Right ventricle myocardium inferior (tissue), 1 donor: Measurements from ENCODE around the gene MICAL2. TPM values are rescaled to one million over a fixed set of nuclear protein-coding genes. Genes with fewer than 3 reads are reported as not detected.

Source experiments
- ATAC-seq: fragments of 200-7000 bp; cut with Tn5 transposase; one replicate; pipeline ENCODE4 v1.9.1; 2020; ENCODE audit warnings: mild to moderate bottlenecking, moderate library complexity
- DNase-seq: peaks from one replicate; pipeline ENCODE4 v3.0.0; 2021; ENCODE audit errors: missing footprints
- intact Hi-C: fragments of 100-400 bp; cut with DNase I; formaldehyde crosslinking; loops from one replicate; pipeline ENCODE4 v1.11.0; 2022
- total RNA-seq: library from RNA; stranded (reverse); fragmentation: NEBNext Ultra II Directional; extraction: Animal tissue kit (Norgen Biotek cat#: 25700); gene quantifications from one replicate; pipeline ENCODE4 v1.2.1, GENCODE V29; 2021
- donor health status: DM: no; HTN: yes; CAD: no; lungs with severe emphysema.

Gene MICAL2
- total RNA-seq, 1 donor from 2014 or later: 42.0 TPM

DNA sequence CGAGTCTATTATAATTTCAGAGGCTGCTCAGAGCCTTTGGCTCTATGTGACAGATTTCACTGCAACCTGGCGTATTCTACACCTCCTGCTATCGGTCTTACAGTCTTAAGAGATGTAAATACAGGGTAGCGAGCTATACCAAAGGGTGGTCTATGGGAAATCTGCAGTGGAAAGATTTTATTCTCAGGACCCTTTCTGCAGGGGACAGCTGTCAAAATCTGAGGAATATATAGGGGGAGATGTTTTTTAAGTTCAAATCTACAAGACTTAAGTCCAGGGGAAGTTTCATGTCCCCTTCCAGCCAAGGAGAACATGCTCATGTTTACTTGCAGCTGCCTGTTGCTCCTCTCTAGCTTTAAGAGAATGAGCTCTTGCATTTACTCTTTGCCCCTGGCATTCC, 62.7 kb downstream of the MICAL2 start:
- no peak for ATAC-seq
- intact Hi-C loops: no loop called here

DNA sequence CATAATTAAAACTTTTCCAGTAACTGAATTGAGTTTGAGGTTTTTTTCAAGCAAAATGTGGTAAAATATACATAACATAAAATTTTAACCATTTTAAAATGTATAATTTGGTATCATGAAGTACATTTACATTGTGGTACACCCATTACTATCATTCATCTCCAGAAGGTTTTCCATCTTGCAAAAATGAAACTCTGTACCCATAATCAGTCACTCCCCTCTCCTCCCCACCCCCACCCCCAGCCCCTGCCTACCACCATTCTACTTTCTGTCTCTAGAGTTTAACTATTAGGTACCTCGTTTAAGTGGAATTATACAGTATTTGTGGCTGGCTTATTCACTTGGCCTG, 63.7 kb downstream of the MICAL2 start:
- intact Hi-C loops: no loop called here
- no peak for DNase-seq
- ATAC-seq: no peak

More for the DNA sequence above, 62.7 kb downstream of the MICAL2 start:
- no peak for DNase-seq

DNA sequence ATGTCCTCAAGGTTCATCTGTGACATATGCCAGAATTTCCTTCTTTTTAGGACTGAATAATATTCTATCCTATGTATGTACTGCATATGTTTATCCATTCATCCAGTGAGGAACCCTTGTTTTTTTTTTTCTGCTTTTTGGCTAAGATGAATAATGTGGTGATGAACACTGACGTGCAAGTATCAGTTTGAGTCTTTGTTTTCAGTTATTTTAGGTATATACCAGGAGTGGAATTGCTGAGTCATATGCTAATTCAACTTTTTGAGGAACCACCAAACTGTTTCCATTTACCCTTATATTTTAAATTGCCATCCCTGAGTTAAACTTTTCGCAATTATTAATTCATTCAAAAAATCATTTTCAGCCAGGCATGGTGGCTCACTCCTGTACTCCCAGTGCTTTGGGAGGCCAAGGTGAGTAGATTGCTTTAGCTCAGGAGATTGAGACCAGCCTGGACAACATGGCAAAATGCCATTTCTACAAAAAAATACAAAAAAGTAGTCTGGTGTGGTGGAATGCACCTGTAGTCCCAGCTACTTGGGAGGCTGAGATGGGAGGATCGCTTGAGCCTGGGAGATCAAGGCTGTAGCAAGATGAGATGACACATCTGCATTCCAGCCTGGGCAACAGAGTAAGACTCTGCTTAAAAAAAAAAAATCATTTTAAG, 64.2 kb downstream of the MICAL2 start:
- ATAC-seq (no peak), DNase-seq (no peak)
- intact Hi-C loops: no loop called here

DNA sequence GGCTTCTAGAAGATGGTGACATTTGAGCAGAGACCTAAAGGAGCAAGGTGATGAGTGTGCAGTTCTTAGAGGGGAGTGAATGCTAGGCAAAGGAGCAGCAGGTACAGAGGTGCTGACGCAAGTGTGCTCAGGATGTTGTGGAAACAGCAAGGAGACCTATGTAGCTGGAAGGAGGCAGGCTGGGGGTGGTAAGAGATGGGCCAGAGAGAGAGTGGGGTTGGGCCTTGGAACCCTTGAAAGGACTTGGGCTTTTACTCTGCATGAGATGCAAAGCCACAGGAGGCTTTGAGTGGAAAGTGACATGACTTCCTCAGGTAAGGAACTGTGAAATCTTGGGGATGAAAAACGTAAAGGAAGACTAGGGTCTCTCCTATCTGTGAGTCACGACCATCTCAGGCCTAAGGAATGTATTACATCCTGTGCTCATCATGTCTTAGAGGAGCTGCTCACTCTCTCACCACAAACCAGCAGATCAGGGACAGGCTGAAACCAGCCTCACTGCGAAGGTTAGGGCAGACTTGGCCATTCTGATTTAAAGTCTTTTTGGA, 65.4 kb downstream of the MICAL2 start:
- intact Hi-C loops: no loop called here
- ATAC-seq (no peak), DNase-seq (no peak)

DNA sequence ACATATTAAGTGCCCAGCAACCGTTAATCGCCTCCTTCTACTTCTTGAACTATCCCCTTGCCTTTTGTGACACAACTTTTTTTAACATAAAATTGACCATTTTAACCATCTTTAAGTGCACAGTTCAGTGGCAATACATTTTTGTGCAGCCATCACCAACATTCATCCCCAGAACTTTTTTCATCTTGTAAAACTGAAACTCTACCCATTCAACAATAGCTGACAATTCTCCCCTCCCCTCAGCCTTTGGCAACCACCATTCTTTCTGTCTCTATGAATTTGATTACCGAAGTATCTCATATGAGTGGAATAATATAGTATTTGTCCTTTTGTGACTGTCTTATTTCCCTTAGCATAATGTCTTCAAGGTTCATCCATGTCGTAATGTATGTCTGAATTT, 66.0 kb downstream of the MICAL2 start:
- DNase-seq: no peak
- intact Hi-C loops: no loop called here
- ATAC-seq: no peak

DNA sequence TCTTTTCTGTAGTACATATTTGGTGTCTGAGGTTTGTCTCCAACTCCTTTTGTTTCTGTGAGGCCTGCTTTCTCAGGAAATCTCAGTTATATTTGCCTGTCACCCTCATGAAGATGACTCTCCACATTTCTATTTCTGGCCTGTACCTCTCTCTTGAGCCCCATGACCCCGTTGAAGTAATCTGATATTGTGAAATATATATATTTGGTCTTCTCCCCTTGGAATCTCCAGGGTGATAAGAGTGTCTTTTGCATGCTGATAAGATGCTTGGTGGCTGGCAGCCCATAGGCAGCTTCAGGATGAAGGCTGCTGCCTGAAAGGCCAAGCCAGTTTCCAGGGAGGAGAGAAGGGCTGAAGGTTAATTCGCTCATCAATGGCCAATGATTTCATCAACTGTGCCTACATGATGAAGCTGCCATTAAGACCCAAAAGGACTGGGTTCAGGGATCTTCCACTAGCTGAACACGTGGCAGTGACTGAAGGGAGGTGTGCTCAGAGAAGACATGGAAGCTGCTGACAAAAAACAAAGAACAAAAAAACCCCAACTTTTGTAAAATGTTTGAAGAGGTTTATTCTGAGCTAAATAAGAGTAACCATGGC, 67.4 kb downstream of the MICAL2 start:
- intact Hi-C loops: no loop called here
- ATAC-seq (no peak), DNase-seq (no peak)

DNA sequence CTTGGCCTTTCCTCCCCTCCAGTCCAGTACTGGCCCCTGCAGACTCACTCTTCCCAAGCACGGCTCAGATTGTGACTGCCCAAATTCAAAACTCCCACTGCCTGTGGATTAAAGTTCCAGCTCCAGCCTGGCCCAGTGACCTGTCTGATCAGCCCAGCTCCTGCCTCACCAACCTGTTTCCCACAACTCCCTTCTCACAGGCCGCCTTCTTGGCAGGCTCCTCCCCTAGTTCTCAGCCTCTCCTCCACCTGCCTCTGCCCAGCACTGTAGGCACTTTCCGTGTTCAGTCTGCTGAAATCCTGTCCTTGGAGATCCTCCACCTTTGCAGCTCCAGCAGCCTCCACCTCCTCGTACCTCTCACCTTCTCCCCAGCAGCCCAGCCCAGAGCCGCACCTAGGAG, 68.6 kb downstream of the MICAL2 start:
- intact Hi-C loops: no loop called here
- ATAC-seq (no peak), DNase-seq (no peak)

DNA sequence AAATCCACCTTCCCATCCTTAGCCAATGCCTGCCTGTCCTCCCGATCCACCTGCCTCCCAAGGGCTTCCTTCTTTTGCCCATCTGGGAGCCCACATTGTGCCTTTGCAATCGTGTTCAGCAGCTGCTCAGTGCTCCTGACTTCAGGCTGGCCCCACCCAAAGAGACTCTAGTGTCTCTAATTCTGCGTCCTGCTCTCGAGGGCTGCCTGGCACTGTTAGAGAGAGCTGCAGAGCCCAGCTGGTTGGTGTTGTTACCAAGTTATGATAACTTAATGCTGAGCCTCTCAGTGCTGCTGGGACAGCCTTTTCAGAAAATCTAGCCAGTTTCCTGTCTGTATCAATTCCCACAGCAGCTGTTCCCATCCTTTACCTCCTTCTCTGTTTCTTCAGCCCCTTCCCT, 69.1 kb downstream of the MICAL2 start:
- intact Hi-C loops: no loop called here
- ATAC-seq (peak; percentile 56), DNase-seq (no peak)

DNA sequence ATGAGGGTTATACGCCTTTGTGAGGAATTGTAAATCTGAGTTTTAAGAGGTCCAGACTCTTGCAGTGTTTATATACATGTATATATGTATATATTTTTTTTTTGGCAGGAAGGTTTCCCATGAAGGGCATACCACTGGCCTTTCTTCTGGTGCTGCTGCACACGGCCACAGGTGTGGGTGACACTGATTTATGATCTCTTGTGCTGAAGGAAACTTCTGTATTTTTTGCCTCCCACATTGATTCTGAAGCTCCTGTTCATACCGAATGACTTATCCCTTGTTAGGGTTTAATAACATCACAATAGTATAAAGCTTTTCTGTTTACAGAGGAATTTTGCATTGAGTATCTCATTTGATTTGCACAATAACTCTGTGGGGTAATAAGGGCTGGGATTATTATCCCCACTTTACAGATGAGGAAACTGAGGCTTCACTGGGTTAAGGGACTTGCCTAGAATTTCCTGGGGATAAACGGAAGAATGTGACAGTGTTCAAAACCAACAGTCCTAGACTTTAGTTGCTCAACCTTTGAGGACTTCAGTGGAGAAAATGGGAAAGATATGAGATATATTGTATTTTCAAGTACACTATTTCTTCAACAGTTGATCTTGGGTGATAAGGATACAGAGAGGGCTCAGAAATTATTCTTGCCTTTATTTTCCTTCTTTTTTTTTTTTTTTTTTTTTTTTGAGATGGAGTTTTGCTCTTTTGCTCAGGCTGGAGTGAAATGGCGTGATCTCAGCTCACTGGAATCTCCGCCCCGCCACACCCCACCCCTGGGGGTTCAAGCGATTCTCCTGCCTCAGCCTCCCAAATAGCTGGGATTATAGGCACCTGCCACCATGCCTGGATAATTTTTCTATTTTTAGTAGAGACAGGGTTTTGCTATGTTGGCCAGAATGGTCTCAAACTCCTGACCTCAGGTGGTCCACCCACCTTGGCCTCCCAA, 70.1 kb downstream of the MICAL2 start:
- DNase-seq: no peak
- intact Hi-C loops: loop anchor here (5.0 kb wide), 1 partner anchor 42 kb away; no protein-coding TSS in a partner anchor
- no peak for ATAC-seq

DNA sequence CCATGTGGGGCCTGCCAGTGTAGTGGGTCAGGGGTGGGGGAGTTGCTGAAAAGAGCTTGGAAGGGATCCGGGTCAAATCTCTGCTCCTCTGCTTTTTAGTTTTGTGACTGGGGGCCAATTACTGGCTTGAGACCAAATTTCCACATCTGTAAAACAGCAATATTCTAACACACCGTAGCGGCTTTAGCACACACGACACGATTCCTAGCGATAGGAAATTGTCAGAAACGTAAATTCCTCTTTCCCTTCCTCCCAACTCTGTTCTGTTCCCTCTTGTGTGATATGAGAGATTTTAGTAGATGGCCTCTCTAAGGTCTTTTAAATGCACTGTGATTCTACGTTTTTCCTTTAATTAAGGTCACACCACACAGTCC, 71.9 kb downstream of the MICAL2 start:
- ATAC-seq (no peak), DNase-seq (no peak)
- intact Hi-C loops: loop anchor here (5.0 kb wide), 1 partner anchor 40 kb away; no protein-coding TSS in a partner anchor

DNA sequence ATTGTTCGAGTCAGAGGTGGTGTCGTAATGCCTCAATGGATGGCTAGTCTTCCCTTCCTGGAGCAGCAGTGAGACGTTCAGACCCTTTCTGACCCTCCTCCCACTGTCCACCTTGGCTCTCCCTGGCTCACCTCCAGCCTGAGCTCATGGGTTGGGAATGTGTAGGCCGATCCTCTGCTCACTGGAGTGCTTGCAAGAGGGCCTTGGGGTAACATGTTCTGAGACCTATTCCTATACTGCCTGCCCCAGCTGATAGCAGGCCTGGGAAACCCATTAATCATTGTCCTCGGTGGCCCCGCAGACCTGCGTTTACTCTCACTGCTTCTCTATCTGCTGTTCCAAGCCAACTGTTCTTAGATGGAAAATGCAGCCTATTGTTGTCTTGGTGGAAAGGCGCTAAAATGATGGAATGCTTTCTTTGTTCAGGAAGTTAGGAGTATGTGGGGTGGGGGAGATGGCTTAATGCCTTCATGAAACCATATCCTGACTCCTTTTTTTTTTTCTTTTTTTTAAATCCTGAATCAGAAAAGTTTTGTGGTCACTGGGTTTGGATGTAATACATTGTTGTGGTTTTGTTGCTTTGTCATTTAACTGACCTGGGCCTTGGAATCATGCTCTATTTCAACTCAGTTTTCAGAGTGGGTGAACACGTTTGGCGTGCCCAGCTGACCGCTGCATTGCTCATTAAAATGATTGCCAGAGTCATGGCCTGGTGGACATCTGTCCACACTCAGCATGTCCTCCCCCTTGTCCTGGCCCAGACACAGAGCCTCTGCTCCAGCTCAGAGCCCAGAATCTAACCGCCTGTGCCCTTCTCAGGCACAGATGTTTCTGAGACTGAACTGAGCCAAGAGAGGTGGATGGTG, 72.5 kb downstream of the MICAL2 start:
- ATAC-seq (peak; percentile 67), DNase-seq (no peak)
- intact Hi-C loops: loop anchor here (5.0 kb wide), 1 partner anchor 39 kb away; no protein-coding TSS in a partner anchor

DNA sequence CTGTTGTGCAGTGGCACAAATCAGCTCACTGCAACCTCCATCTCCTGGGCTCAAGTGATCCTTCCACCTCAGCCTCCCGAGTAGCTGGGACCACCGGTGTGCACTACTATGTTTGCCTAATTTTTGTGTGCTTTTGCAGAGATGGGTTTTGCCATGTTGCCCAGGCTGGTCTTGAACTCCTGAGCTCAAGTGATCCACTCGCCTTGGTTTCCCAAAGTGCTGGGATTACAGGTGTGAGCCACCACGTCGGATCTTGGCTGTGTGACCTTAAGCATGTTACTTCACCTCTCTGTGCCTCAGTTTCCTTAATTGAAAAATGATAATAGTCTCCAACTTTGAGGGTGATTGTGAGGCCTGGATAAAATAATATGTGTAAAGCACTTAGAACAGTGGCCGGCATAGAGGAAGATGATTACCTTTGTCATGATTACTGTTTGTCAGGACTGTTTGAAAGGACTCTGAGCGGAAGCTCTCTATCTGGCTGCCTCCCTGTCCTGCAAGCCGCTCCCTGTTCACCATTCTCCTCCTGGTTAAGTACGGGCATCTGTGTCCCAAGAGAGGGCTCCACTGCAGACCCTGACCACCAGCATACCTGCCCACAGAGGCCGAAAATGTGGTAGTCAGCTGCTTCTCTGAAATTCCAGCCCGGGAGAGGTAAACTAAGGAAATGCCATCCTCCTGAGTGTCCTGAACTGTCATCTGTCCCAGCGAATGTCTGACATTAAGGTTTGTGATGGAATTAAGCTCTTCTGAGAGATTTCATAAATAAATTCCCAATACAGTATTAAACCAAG, 73.6 kb downstream of the MICAL2 start:
- intact Hi-C loops: loop anchor here (5.0 kb wide), 1 partner anchor 38 kb away; no protein-coding TSS in a partner anchor
- no peak for ATAC-seq
- no peak for DNase-seq

DNA sequence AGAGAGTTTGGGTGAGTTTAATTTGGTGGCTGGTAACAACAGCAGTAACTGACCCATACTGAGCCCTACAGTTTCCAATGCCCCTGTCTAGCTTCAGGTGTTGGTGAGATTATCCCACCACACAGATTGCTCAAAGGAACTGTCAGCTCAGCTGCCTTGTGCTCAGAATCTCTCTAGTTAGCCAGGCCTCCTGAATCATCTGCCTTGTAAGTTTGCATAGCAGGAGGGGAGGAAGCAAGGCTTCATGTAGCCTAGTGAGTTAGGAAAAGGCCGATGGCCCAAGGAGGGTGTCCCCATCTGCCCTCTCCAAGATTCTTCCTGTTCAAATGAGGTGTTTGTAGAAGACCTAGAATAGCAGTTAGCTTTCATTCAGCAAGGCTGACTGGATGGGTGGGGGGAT, 74.3 kb downstream of the MICAL2 start:
- intact Hi-C loops: loop anchor here (5.0 kb wide), 1 partner anchor 38 kb away; no protein-coding TSS in a partner anchor
- DNase-seq (no peak), ATAC-seq (no peak)

DNA sequence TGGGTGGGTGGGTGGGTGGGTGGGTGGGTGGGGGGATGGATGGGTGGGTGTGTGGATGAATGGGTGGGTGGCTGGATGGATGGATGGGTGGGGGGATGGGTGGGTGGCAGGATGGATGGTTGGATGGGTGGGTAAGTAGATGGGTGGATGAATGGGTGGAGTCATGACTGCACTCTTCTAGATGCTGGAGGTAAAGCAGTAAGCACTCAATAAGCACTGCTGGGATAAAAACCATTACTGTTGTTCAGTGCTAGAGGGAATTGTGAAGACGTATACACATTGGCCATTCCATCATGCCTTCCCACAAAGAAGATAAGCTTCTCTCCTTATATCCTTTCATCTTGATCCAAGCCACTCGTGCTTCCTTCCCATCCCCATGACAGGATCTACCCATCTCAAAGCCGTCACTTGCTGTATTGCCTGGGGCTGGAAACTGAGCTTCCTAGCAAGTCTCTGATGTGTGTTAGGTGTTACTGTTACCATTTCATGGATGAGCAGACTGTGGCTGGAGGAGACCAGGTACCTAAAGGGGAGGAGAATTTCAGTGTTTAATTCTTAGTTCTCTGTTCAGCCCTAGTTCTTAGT, 74.8 kb downstream of the MICAL2 start:
- ATAC-seq: no peak
- intact Hi-C loops: no loop called here
- no peak for DNase-seq

DNA sequence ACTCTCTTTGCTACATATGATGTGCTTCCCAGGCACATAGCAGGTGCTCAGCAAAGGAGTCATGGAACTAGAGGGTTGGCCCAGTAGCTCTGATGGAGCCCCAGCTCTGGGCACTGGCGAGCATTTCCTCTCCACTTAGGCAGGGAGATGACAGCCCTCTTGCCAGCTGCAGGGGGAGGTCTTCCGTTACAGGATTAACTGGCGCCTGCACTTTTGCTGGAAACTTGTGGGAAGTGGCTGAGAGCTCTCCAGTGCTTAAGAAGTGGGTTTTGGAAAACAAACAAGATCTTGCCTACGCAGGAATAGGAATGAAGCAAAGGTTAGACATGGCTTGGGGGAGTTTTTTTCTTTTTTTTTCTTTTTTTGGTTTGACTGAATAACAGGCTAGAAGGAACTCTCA, 75.5 kb downstream of the MICAL2 start:
- DNase-seq (no peak), ATAC-seq (peak; percentile 29)
- intact Hi-C loops: no loop called here

DNA sequence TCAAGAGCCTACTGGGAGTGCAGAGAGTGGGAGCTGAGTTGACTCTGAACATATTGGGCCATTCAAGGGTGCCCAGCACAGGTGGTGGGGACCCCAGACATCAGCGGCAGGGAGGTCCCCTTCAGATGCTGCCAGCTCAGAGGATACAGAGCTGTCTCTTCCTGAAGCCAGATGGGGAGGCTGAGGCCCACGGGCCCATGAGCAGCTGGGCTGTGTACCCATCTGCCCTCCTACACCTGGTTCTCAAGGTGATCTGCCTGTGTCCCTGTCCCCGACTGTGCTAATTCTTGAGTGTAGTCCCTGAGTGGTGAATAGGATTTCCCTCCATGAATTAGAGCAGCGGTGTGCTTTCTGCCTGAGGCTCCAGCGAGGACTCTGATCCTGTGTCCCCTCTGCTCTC, 76.3 kb downstream of the MICAL2 start:
- ATAC-seq: no peak
- DNase-seq: no peak
- intact Hi-C loops: no loop called here

DNA sequence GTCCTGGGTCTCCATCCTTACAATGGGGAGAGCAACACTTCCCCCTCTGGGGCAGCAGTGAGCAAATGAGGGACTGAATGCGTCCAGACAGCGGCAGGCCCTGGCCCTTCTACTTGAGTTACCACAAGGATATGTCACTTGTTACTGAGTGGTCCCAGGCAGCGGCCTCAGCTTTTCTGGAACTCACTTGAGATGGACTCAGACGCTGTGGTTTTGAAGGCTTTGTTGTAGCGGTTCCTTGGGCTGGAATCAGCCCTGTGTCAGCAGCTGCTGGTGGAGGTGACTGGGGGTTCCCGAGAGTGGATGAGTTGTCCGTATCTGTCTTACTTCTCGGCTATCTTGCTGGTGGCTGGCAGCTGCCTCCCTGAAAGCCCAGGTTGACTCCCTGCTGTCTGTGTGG, 77.0 kb downstream of the MICAL2 start:
- intact Hi-C loops: no loop called here
- ATAC-seq (no peak), DNase-seq (no peak)
